GM13976 (cell line): ENCODE results near the gene UNC45B.
"Not testable (repeated sequence)": the region's sequence is repeated elsewhere in the genome, so short reads cannot be mapped to it uniquely, and the experiment has no call there.

ENCODE experiments used
- DNase-seq: peaks from one replicate; pipeline ENCODE4 v3.0.0; 2012; ENCODE audit warnings: low spot score
- in situ Hi-C: fragments of 300-500 bp; cut with MboI; formaldehyde crosslinking; loops from one replicate; pipeline ENCODE4 v1.12.0; 2022; ENCODE audit warnings: low sequenced_read_pairs, mixed read lengths, inconsistent platforms; ENCODE audit not compliant: unreplicated experiment
- TF ChIP-seq, protein P1 (sequence below): IDR thresholded peaks from 2 replicates; pipeline ENCODE4 v1.5.1; 2012; ENCODE audit warnings: borderline replicate concordance, mild to moderate bottlenecking; ENCODE audit not compliant: insufficient read depth; ENCODE audit errors: extremely low read depth, missing control alignments, control extremely low read depth

Gene UNC45B

DNA sequence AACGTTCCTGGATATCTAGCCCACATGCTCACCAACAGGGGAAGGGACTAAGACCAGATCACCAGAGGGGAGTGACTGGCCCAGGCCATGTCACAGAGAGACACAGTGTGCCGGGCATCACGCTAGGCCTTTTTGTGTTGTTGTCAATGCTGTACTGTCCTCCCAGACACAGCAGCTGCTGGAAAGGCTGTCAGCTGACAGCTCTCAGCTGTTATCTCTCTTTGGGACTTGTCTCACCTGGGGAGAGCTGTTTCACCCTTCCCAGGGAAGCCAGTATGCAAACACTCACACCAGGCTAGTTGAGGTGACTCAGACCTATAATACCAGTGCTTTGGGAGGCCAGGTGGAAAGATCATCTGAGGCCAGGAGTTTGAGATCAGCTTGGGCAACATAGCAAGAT is 19.4 kb downstream of the UNC45B start:
- no peak for DNase-seq
- in situ Hi-C loops = loop anchor here (25.0 kb wide), 1 partner anchor 570 kb away; the partner anchor contains the start of gene RASL10B
- TF ChIP-seq, protein P1, sequence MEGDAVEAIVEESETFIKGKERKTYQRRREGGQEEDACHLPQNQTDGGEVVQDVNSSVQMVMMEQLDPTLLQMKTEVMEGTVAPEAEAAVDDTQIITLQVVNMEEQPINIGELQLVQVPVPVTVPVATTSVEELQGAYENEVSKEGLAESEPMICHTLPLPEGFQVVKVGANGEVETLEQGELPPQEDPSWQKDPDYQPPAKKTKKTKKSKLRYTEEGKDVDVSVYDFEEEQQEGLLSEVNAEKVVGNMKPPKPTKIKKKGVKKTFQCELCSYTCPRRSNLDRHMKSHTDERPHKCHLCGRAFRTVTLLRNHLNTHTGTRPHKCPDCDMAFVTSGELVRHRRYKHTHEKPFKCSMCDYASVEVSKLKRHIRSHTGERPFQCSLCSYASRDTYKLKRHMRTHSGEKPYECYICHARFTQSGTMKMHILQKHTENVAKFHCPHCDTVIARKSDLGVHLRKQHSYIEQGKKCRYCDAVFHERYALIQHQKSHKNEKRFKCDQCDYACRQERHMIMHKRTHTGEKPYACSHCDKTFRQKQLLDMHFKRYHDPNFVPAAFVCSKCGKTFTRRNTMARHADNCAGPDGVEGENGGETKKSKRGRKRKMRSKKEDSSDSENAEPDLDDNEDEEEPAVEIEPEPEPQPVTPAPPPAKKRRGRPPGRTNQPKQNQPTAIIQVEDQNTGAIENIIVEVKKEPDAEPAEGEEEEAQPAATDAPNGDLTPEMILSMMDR = no peak

DNA sequence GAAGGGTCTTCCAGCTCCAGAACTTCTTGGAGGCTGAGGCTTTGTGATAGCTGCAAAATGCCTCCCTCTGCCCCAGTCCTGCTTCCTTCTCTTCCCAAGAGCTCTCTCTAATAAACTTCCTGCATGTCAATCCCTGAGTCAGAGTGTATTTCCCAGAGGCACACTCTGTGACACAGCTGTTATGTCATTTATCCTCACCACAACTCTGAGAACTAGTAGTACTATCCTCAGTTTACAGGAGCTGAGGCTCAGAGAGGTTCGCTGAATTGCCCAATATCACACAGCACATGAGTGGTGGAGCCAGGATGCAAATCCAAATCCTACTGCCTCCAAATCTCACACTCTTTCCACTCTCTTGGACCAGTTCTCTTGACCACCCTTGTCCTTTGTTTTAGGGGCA is 20.0 kb downstream of the UNC45B start:
- TF ChIP-seq, protein P1 = no peak
- DNase-seq = no peak
- in situ Hi-C loops = loop anchor here (25.0 kb wide), 1 partner anchor 570 kb away; the partner anchor contains the start of gene RASL10B

DNA sequence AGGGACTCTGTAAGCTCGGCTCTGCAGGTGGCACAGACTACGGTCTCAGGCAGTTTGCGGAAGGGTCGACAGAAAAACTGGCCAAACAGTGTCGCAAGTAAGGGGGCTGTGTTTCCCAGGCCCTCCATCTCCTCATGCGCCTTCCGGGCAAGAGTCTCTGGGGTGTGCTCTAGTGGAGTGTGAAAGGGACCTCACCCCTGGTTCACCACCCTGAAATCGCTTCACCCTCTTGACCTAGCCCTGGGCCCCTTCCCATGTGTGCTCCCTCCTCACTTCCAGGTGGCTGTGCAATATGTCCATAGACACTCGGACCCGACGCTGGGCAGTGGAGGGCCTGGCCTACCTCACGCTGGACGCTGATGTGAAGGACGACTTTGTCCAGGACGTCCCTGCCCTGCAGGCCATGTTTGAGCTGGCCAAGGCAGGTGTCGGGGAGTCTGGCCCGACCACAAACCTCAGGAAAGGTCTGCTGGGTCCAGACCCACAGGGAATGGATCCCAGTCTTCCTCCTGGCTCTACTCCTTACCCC is 22.3 kb downstream of the UNC45B start:
- in situ Hi-C loops = loop anchor here (25.0 kb wide), 1 partner anchor 567 kb away; the partner anchor contains the start of gene RASL10B
- TF ChIP-seq, protein P1 = no peak
- DNase-seq = no peak

DNA sequence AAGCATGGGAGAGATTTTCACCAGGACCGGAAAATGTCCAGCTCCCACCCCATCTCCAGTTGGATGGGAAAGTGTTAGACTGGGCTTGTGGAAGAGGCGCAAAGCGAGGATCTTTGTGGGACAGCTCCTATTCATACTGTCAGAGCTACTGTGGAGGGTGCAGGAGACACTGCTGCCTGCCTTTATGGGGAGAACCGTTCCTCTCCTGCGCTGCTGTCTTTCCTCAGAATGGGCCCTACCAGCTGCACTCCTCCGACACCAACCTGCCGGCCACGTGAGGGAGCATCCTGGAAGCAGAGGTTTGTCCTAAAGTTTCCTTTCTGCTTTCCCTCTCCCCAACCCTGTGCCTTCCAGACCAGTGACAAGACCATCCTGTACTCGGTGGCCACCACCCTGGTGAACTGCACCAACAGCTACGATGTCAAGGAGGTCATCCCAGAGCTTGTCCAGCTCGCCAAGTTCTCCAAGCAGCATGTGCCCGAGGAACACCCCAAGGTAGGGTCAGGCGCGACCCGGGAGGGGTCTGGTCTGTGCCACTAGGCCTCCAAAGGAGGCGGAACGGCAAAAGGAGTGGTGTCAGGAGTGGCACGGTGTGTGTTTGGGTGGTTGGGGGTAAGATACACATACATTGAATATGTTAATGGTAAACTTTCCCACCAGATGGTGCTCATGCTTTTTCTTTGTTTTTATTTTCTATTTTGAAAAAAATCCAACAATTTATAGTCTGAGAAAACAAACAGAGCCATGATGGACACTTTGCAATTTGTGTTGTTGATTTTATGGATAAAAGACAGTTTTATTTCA is 23.6 kb downstream of the UNC45B start:
- peak; percentile 63 for DNase-seq
- in situ Hi-C loops = loop anchor here (25.0 kb wide), 1 partner anchor 566 kb away; the partner anchor contains the start of gene RASL10B
- TF ChIP-seq, protein P1 = no peak

DNA sequence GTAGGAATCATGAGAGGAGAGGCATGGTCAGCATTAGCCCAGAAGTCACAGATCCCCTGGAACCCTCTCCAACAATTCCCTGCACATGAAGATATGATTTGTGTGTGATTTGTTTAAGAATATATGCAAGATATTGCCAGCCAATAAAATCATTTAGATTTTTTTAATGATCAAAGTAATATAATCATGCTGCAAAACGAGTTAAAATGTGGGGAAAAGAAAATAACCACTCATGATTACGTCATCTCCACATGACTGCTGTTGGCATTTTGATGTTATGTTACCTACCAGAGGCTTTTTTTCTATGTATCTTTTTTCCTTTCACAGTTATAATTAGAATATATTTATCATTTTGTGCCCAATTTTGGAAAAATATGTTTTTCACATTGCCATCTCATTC is 24.2 kb downstream of the UNC45B start:
- TF ChIP-seq, protein P1 = no peak
- no peak for DNase-seq
- in situ Hi-C loops = loop anchor here (25.0 kb wide), 1 partner anchor 565 kb away; the partner anchor contains the start of gene RASL10B

DNA sequence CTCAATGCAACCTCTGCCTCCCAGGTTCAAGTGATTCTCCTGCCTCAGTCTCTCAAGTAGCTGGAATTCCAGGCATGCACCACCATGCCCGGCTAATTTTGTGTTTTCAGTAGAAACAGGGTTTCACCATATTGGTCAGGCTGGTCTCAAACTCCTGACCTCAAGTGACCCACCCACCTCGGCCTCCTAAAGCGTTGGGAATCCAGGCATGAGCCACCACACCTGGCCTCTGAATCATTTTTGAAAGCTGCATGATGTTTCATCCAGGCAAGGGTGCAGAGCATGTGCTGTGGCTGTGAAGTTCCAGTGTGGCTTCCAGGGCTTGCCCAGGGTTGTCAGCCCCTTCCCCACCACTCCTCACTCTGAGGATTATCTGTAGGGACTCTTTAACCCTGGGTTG is 24.7 kb downstream of the UNC45B start:
- DNase-seq = not testable (repeated sequence)
- in situ Hi-C loops = loop anchor here (25.0 kb wide), 1 partner anchor 565 kb away; the partner anchor contains the start of gene RASL10B

DNA sequence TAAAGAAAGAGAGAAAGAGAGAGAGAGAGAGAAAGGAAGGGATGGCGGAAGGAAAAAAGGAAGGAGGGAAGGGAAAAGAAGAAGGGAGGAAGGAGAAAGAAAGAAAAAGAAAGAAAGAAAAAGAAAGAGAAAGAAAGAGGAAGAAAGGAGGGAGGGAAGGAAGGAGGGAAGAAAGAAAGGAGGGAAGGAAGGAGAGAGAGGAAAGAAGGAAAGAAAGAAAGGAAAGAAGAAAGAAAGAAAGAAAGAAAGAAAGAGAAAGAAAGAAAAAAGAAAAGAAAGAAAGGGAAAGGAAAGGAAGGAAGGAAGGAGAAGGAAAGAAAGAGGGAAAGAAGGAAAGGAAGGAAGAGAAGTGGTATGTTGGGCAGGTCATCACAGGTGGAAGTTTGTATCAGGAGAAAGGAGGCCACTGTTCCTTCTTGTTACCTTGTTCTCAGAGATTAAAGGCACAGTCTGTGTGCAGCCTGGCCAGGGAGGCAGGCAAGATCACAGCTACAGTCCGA is 27.3 kb downstream of the UNC45B start:
- in situ Hi-C loops = loop anchor here (25.0 kb wide), 1 partner anchor 562 kb away; the partner anchor contains the start of gene RASL10B
- no peak for DNase-seq
- TF ChIP-seq, protein P1 = no peak
